Measurements from ENCODE around the gene CD19. TPM values are rescaled to one million over a fixed set of nuclear protein-coding genes. Genes with fewer than 3 reads are reported as not detected.
A peak's percentile ranks its signal among the peaks of the same experiment; 100 is the strongest.
"Not testable (repeated sequence)": the region's sequence is repeated elsewhere in the genome, so short reads cannot be mapped to it uniquely, and the experiment has no call there.

Gene CD19
- total RNA-seq, 2 experiments from 2014 or later, result 2.1 to 2.6 TPM

GRCh38 chr16:28937222-28937876 is 5.6 kb downstream of the CD19 start:
- Mint-ChIP-seq H3K4me1 (peaks cover 13% of the 10 kb centered on the region), H3K36me3 (peaks cover 4% of the 10 kb centered on the region), H3K27ac (peak overlapping the region; percentile 21), H3K27me3 (no peaks in the 10 kb centered on the region), H3K4me3 (no peak overlapping the region), H3K9me3 (no peaks in the 10 kb centered on the region)
- DNase-seq, result no peak

- no peak for DNase-seq
- Mint-ChIP-seq H3K9me3 (no peaks in the 10 kb centered on the region), H3K27me3 (no peaks in the 10 kb centered on the region), H3K27ac (no peak overlapping the region), H3K4me1 (peaks cover 13% of the 10 kb centered on the region), H3K4me3 (no peak overlapping the region), H3K36me3 (peaks cover 4% of the 10 kb centered on the region)
These were observed 7.0 kb downstream of the CD19 start for GRCh38 chr16:28938721-28939120.

GRCh38 chr16:28939825-28940224 is 8.1 kb downstream of the CD19 start:
- not testable (repeated sequence) for H3K36me3 Mint-ChIP-seq, H3K27me3 Mint-ChIP-seq, H3K4me3 Mint-ChIP-seq, H3K9me3 Mint-ChIP-seq, H3K27ac Mint-ChIP-seq, DNase-seq
- H3K4me1 Mint-ChIP-seq, result peaks cover 13% of the 10 kb centered on the region

GRCh38 chr16:28943281-28943680 is 11.5 kb downstream of the CD19 start:
- Mint-ChIP-seq H3K27ac (no peak overlapping the region), H3K36me3 (no peaks in the 10 kb centered on the region), H3K27me3 (no peaks in the 10 kb centered on the region), H3K4me3 (no peak overlapping the region), H3K9me3 (no peaks in the 10 kb centered on the region), H3K4me1 (peaks cover 7% of the 10 kb centered on the region)
- DNase-seq, result no peak

GRCh38 chr16:28946681-28947080 is 14.9 kb downstream of the CD19 start:
- H3K36me3 Mint-ChIP-seq, result peaks cover 5% of the 10 kb centered on the region
- no peak overlapping the region for H3K27ac Mint-ChIP-seq
- no peak overlapping the region for H3K4me3 Mint-ChIP-seq
- H3K9me3 Mint-ChIP-seq, result no peaks in the 10 kb centered on the region
- no peak for DNase-seq
- H3K27me3 Mint-ChIP-seq, result no peaks in the 10 kb centered on the region
- peaks cover 8% of the 10 kb centered on the region for H3K4me1 Mint-ChIP-seq

- Mint-ChIP-seq H3K4me1 (peaks cover 18% of the 10 kb centered on the region), H3K27me3 (no peaks in the 10 kb centered on the region), H3K36me3 (peaks cover 25% of the 10 kb centered on the region)
These were observed 19.1 kb downstream of the CD19 start, which contains the start of gene NFATC2IP for GRCh38 chr16:28950648-28951409. Gene NFATC2IP (plus strand): TSS chr16:28950937. CDS start chr16:28951012, 75 bp downstream.

GRCh38 chr16:28951410-28951943 is 19.7 kb downstream of the CD19 start:
- Mint-ChIP-seq H3K4me1 (peaks cover 16% of the 10 kb centered on the region), H3K27me3 (no peaks in the 10 kb centered on the region), H3K27ac (peak overlapping the region; percentile 89), H3K36me3 (peaks cover 27% of the 10 kb centered on the region), H3K4me3 (peak overlapping the region; percentile 96), H3K9me3 (no peaks in the 10 kb centered on the region)
- no peak for DNase-seq

More at GRCh38 chr16:28950648-28951409, 19.1 kb downstream of the CD19 start, which contains the start of gene NFATC2IP:
- peak; percentile 99 for DNase-seq
- no peaks in the 10 kb centered on the region for H3K9me3 Mint-ChIP-seq
- H3K4me3 Mint-ChIP-seq, result peak within 1 kb of the TSS; percentile 96
- peak within 1 kb of the TSS; percentile 89 for H3K27ac Mint-ChIP-seq

GRCh38 chr16:28958216-28958615 is 26.4 kb downstream of the CD19 start:
- Mint-ChIP-seq H3K9me3 (no peaks in the 10 kb centered on the region), H3K27me3 (no peaks in the 10 kb centered on the region), H3K27ac (no peak overlapping the region), H3K4me1 (peaks cover 3% of the 10 kb centered on the region), H3K36me3 (peaks cover 29% of the 10 kb centered on the region), H3K4me3 (no peak overlapping the region)
- no peak for DNase-seq

- no peak for DNase-seq
- no peaks in the 10 kb centered on the region for H3K27me3 Mint-ChIP-seq
- no peak overlapping the region for H3K27ac Mint-ChIP-seq
- peaks cover 28% of the 10 kb centered on the region for H3K36me3 Mint-ChIP-seq
- no peaks in the 10 kb centered on the region for H3K9me3 Mint-ChIP-seq
- H3K4me1 Mint-ChIP-seq, result no peaks in the 10 kb centered on the region
- H3K4me3 Mint-ChIP-seq, result no peak overlapping the region
These were observed 27.1 kb downstream of the CD19 start for GRCh38 chr16:28958836-28959235.

- H3K9me3 Mint-ChIP-seq, result no peaks in the 10 kb centered on the region
- no peaks in the 10 kb centered on the region for H3K27me3 Mint-ChIP-seq
- no peak for DNase-seq
- no peak overlapping the region for H3K27ac Mint-ChIP-seq
- no peak overlapping the region for H3K4me3 Mint-ChIP-seq
- peaks cover 24% of the 10 kb centered on the region for H3K36me3 Mint-ChIP-seq
- no peaks in the 10 kb centered on the region for H3K4me1 Mint-ChIP-seq
These were observed 32.3 kb downstream of the CD19 start for GRCh38 chr16:28964072-28964471.

- Mint-ChIP-seq H3K27me3 (no peaks in the 10 kb centered on the region), H3K36me3 (peaks cover 24% of the 10 kb centered on the region), H3K27ac (no peak overlapping the region), H3K4me1 (no peaks in the 10 kb centered on the region), H3K4me3 (no peak overlapping the region), H3K9me3 (no peaks in the 10 kb centered on the region)
- no peak for DNase-seq
These were observed 32.7 kb downstream of the CD19 start for GRCh38 chr16:28964496-28964895.

GRCh38 chr16:28967156-28967555 is 35.4 kb downstream of the CD19 start:
- Mint-ChIP-seq H3K36me3 (peaks cover 16% of the 10 kb centered on the region), H3K9me3 (no peaks in the 10 kb centered on the region), H3K27me3 (no peaks in the 10 kb centered on the region), H3K27ac (no peak overlapping the region), H3K4me1 (no peaks in the 10 kb centered on the region), H3K4me3 (no peak overlapping the region)
- no peak for DNase-seq

- H3K27ac Mint-ChIP-seq, result not testable (repeated sequence)
These were observed 37.9 kb downstream of the CD19 start for GRCh38 chr16:28969696-28970095.

GRCh38 chr16:28974007-28974436 is 42.3 kb downstream of the CD19 start:
- DNase-seq, result no peak
- no peaks in the 10 kb centered on the region for H3K9me3 Mint-ChIP-seq
- H3K36me3 Mint-ChIP-seq, result peaks cover 2% of the 10 kb centered on the region

More at GRCh38 chr16:28969696-28970095, 37.9 kb downstream of the CD19 start:
- H3K36me3 Mint-ChIP-seq, H3K27me3 Mint-ChIP-seq, H3K4me3 Mint-ChIP-seq, H3K4me1 Mint-ChIP-seq, DNase-seq, H3K9me3 Mint-ChIP-seq: not testable (repeated sequence)

GRCh38 chr16:28974437-28975157 is 42.8 kb downstream of the CD19 start, which contains the start of gene SPNS1:
Gene SPNS1 (plus strand): TSS chr16:28974778. CDS start chr16:28975152, 374 bp downstream.
- Mint-ChIP-seq H3K36me3 (peaks cover 2% of the 10 kb centered on the region), H3K27ac (peak within 1 kb of the TSS; percentile 95), H3K4me3 (peak within 1 kb of the TSS; percentile 95), H3K27me3 (no peaks in the 10 kb centered on the region), H3K4me1 (peaks cover 27% of the 10 kb centered on the region), H3K9me3 (no peaks in the 10 kb centered on the region)
- peak; percentile 96 for DNase-seq

More at GRCh38 chr16:28974007-28974436, 42.3 kb downstream of the CD19 start:
- Mint-ChIP-seq H3K27ac (peak overlapping the region; percentile 95), H3K4me3 (peak overlapping the region; percentile 95), H3K4me1 (peaks cover 27% of the 10 kb centered on the region), H3K27me3 (no peaks in the 10 kb centered on the region)

Data from activated naive CD8-positive, alpha-beta T cell treated with anti-CD3 and anti-CD28 coated beads for 36 hours (primary cell).